Stimulated activated naive CD4-positive, alpha-beta T cell (primary cell): ENCODE measurements around the gene CTNNA3.

ENCODE experiments used
- DNase-seq, 6 experiments: peaks; one replicate each; lab custom pipeline; 2025; lab: John Stamatoyannopoulos, UW

The CTNNA3 gene

DNA sequence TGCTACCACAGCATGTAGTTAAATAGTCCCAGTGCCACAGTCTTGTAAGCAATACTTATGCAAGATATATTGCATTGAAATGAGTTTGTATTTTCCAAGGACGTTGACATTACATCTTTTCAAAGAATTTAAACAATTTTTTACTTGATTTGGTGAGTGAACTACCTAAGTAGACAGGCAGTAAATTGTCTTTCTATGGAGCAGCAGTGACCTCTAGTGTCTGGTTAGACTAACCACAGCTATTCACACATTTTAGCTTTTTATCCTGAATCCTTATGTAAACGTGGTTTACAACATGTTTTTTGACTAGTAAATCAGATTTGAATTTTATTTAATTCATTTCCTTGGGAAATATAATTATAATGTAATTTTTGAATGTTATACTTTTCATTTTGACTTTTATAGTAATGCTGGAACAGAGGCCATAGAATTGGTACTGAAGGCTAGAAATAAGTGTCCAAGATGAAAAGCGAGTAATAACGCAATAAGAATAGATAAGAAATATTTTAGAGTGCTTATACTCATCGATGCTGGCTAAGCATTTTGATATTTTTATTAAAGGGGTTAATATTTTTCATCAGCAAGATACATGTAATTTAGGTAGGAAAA is 764.6 kb downstream of the CTNNA3 start:
- no peak for DNase-seq

DNA sequence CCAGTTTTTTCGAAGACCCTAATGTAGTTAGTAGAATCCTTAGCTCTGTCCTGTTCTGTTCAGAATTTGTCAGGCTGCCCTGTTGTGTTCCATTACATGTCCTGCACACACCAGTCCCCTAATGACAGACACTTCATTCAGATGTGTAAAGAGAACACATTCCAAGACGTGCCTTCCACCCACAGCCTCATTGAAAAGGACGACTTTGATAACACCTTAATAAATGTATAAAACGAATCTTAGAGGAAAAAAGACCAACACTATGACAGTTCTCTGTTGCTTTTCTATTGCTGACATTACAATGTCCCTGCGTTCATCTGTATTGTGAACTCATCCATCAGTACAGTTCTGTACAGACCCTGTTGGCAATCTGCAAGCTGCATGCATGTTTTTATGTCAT is 766.6 kb downstream of the CTNNA3 start:
- no peak for DNase-seq

DNA sequence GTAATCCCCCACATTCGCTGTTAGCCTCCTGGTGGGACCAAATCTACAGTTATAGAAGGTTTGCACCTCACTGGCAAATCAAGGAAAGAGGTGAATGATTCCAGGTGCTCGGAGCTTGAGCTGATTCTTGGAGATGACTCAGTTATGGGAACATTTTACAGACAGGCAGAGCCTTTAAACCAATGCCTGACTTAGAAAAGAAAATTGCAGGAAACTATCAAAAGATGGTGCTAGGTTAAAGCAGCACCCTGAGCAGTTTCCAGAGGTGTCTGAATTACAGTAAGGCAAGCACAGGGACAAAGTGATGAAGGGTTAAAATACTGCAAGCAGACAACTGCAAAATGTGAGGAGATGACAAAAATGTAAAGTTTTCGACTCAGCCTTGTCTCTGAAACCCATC is 767.2 kb downstream of the CTNNA3 start:
- no peak for DNase-seq

DNA sequence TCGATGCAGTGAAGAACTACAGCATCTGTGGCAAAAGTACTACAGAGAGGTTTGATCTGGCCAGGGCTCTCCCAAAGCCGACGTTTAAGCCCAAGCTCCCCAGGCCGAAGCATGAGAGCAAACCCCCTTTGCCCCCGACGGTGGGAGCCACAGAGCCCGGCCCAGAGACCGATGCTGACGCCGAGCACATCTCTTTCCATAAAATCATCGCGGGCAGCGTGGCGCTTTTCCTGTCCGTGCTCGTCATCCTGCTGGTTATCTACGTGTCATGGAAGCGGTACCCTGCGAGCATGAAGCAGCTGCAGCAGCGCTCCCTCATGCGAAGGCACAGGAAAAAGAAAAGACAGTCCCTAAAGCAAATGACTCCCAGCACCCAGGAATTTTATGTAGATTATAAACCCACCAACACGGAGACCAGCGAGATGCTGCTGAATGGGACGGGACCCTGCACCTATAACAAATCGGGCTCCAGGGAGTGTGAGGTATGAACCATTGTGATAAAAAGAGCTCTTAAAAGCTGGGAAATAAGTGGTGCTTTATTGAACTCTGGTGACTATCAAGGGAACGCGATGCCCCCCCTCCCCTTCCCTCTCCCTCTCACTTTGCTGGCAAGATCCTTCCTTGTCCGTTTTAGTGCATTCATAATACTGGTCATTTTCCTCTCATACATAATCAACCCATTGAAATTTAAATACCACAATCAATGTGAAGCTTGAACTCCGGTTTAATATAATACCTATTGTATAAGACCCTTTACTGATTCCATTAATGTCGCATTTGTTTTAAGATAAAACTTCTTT is 767.8 kb downstream of the CTNNA3 start:
- no peak for DNase-seq

DNA sequence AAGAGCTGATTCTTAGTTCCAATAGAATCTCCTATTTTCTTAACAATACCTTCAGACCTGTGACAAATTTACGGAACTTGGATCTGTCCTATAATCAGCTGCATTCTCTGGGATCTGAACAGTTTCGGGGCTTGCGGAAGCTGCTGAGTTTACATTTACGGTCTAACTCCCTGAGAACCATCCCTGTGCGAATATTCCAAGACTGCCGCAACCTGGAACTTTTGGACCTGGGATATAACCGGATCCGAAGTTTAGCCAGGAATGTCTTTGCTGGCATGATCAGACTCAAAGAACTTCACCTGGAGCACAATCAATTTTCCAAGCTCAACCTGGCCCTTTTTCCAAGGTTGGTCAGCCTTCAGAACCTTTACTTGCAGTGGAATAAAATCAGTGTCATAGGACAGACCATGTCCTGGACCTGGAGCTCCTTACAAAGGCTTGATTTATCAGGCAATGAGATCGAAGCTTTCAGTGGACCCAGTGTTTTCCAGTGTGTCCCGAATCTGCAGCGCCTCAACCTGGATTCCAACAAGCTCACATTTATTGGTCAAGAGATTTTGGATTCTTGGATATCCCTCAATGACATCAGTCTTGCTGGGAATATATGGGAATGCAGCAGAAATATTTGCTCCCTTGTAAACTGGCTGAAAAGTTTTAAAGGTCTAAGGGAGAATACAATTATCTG is 768.6 kb downstream of the CTNNA3 start:
- DNase-seq = no peak

DNA sequence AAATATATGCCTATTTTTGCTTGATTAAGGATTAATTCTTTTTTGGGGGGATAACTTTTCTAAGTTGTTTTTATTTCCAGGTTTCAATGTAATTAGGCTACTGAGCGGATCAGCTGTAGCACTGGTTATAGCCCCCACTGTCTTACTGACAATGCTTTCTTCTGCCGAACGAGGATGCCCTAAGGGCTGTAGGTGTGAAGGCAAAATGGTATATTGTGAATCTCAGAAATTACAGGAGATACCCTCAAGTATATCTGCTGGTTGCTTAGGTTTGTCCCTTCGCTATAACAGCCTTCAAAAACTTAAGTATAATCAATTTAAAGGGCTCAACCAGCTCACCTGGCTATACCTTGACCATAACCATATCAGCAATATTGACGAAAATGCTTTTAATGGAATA is 769.2 kb downstream of the CTNNA3 start:
- DNase-seq = no peak

DNA sequence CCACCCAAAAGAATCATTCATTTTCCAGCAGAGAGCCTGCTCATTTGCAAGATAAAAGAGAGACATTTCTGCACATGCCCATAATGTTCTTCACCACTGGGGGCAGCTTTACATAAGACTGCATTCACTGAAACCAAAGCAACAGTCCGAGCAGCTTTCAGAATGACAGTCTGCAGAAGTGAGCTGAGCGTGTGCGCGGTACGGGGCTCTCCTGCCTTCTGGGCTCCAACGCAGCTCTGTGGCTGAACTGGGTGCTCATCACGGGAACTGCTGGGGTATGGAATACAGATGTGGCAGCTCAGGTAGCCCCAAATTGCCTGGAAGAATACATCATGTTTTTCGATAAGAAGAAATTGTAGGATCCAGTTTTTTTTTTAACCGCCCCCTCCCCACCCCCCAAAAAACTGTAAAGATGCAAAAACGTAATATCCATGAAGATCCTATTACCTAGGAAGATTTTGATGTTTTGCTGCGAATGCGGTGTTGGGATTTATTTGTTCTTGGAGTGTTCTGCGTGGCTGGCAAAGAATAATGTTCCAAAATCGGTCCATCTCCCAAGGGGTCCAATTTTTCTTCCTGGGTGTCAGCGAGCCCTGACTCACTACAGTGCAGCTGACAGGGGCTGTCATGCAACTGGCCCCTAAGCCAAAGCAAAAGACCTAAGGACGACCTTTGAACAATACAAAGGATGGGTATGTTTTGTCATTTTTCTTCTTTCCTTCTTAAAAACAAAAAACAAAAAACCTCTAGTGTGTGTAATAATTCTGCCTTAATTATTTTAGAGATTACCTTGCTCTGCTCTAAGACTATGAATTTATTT is 769.9 kb downstream of the CTNNA3 start, which contains the start of gene LRRTM3:
TSS of gene LRRTM3 (plus strand) at position 141 of the 820 bp plus-strand sequence.
- DNase-seq = peak in 2 of 6 experiments; percentile 2 to 5

DNA sequence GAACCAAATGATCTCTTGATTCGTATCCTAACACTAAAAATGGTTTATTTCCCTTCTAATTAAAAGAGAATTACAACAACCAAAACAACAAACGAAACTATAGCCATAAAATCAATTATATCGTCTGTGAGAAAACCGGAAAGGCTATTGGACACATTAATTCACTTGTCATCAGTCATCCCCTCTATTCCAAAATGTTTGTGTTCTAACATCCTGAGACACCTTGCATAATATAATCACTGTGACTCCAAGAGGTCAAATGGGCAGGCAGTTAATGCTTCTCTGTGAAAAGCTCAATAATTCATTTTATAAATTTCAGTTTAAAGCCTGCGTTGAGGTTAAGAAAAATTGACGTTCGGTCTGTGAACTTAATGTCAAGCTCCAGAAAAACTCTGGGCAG is 770.6 kb downstream of the CTNNA3 start:
- no peak for DNase-seq

DNA sequence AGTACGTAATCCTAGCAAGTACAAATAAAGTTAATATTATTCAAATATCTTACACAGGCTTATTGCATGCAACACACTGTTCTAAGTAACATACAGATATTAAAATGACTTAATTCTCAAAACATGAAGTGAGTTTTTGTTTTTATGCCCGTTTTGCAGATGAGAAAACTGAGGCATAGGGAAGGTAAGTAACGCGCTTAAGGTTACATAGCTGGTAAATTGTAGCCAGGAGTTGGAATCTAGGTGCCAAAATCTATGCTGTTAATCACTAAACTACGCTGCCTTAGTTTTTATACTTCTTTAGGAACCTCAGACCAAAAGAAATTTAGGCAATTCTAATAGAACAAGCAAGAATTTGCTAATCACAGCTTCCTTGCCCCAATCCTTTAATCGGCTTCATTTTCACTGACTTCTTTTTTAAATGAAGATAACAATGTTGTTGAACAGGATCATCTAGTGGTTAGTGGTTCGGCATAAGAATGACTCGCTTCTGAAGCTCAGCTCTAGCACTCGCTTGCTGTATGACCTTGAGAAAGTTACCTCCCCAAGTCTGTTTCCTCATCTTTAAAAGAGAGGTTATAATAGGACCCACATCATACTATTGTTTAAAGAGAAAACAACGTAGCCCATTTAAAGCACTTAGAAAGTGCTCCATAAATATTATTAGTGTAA is 771.2 kb downstream of the CTNNA3 start:
- no peak for DNase-seq

DNA sequence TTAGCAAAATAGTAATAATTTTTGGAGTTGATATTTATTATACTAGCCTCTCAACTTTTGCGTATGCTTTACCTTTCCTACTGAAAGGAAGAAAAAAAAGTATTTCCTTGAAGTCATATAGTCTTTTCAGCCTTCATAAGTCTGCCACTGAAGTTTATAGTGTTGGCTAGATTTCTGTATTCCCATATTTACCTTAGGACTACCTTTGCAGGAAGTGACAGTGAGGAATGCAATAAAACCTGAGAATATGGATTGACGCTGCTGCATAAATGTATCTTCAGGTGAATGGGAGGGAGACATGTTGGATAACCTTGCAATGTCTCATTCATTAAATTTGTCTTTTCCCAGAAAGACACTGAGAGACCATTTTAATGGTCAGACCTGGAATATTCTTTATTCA is 776.7 kb downstream of the CTNNA3 start:
- no peak for DNase-seq

DNA sequence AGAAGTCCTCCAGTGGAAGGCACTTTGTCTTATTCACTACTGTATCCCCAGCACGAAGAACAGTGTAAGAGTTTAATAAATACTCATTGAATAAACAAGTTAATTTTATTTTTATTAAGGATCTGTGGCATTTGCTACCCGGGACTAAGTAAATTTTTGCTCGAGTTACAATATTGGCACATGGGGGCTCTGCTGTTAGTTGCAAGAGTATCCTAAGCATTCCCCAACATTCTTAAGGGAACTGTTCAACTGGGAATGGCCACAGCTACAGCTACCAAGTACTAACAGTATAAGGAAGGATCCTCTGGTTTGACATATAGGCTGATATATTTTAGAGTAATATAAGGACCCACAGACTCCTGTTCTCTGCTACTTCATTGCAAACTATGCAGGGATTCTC is 778.9 kb downstream of the CTNNA3 start:
- DNase-seq = no peak

DNA sequence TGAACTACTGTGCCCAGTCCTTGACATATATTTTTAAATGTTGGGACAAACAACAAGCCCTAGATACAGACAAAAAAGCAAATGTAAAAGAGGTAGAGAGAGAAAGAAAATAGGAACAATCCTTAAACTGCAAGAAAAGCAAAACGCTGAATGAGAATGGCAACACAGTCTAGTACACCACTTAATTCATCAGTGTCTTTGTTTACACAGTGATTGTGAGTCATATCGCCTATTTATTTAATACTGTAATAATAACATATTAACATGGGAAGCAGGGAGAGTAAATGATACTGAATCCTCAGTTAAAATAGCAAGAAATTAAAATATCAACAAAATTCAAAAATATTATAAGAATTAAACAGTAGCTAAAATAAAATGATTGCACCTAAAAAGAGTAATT is 780.0 kb downstream of the CTNNA3 start:
- DNase-seq = no peak

DNA sequence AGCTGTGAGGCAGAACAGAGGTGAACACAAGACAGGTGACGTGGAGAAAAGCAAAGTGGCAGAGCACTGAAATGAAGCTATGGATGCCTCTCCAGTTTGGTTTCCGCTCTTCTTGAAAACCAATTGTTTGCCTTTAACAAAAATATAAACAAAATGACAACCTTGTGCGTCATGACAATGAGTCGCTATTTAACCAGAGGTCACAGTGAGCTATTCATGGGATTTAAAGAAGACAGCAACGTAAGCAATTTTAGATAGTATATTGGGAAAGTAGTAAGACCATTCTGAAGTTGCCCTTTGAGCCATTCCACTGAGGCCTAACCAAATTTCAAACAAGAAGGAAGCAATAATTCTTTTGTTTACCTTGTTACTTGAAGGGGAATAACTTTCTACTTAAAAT is 785.3 kb downstream of the CTNNA3 start:
- DNase-seq = no peak

DNA sequence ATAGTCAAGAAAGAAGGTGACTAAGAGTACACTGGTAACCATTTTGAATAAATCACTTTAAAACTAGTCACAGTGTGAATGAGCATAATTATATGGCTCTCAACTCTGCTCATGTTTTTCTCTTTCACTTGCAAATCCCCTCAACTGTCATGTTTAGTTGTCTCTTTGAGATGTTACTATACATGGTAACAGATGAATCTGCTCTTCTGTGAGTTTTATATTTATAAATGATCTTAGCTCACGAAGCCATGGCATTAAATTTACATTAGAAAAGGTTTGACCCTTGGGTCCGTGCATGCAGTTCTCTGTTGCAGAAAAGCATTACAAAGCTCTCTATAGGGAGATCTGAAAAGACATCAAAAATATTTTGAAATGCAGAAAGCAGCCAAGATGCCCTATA is 803.1 kb downstream of the CTNNA3 start:
- no peak for DNase-seq

DNA sequence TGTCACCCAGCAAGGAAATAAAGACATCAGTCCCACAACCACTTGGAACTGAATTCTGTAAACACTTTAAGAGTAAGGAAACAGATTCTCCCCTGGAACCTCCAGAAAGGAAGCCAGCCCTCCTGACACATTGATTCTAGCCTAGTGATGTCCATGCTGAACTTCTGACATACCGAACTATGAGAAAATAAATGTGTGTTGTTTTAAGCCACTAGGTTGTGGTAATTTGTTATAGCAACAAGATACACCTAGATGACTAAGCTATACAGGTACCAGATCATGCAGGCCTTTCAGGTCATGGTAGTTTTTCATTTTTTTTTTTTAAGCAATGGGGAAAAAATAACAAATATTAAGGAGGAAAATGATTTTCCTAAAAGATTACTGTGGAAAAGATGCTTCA is 807.8 kb downstream of the CTNNA3 start:
- DNase-seq = no peak

DNA sequence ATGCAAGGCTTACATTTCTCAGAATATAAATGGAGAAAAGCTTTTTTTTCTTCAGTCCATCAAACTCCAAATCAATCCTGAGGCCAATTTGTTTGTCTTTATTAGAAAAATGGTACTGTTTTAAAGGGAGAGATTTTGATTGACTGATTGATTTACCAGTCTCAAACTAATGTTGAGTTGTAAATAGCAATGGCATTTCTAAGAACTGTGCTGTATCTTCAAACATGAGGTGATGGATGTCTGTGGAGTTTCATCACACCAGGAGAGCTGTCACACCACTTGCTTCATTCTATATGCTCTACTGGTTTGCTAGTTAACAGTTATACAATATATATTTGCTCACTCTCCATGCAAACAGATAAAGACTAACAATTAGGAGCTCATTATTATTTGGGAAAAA is 809.1 kb downstream of the CTNNA3 start:
- no peak for DNase-seq

DNA sequence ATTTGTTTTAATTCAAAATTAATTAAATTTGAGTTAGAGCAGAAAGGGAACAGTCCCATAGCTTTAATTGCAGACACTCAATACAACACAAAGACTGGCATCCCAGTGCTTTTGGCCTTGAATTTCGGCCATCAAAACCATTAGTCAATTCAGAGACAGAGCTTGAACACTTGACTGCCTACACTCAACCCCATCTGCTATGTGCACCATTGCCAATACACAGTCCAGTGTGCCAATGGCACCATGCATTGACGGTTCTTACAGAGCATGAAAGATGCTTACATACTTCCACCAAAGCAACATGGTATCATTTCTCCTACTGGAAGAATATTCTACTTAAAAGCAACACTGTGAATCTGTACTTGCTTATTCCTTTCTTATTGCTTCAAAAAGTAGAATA is 813.7 kb downstream of the CTNNA3 start:
- no peak for DNase-seq

DNA sequence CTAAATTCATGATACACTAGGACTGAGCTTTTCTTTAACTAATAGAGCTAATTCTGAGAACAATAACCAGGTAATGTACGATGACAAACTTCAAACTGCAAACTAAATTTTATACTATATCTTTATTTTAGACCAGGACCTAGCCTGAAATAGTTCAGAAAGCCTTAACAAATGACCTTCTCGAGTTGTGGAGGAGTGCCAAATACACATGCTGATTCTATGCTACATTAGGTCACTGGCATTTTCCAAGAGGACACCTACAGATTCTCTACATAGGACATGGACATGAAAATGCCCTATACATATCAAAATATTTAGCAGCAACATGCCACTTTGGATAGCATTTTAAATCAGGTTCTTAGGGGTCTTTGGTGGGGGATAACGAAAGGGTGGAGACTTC is 814.2 kb downstream of the CTNNA3 start:
- no peak for DNase-seq

DNA sequence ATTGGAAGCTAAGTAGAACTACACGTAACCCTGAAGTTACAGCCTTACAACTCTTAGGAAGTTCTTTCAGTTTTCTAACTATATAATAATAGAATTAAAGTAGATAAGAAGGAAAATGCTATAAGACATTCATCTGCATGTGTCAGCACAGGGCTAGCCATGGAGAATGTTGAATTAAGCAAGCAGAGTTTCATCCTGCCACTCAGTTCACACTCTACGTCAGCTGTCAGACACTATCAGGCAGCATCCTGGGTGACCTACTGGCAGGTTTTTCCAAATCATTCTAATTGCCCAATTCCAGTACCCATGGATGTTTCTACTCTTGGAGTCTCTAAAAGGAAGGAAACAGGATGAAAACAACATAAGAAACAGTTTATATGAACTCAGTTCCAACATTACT is 815.2 kb downstream of the CTNNA3 start:
- no peak for DNase-seq

DNA sequence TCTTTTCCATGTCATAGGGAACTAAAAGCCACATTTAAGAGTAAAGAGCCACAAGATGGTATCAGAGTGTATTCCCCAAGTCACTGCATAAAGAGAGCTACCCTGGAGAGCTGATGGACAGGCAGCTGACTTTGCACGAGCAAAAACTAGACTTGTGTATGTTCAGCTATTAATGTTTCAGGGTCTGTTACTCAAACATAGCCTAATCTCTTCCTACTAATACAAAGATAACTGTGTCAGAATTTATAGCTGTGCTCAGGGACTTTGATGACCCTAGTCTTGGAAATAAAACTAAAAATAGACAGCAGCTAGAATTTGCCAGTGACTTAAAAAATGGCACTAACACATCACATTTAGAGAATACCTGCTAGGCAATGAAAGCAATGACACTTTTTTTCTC is 815.7 kb downstream of the CTNNA3 start:
- no peak for DNase-seq

DNA sequence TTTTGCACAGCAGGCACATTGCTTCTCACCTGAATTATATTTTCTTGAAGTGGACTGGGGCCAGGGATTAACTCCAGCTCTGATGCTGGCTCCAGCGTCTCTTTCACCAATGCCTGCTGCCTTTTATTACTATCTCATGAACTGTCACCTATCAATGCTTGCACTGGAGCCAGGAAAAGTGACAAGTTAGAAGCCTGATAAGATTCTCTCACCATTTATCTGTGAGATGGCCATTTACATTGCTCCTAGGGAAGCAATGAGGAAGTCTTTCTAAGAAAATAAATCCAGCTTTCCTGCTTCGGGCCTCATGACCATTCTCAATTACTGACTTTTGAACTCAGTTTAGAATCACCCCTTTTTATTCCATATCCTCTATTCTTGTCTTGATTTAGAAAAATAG is 818.6 kb downstream of the CTNNA3 start:
- no peak for DNase-seq

DNA sequence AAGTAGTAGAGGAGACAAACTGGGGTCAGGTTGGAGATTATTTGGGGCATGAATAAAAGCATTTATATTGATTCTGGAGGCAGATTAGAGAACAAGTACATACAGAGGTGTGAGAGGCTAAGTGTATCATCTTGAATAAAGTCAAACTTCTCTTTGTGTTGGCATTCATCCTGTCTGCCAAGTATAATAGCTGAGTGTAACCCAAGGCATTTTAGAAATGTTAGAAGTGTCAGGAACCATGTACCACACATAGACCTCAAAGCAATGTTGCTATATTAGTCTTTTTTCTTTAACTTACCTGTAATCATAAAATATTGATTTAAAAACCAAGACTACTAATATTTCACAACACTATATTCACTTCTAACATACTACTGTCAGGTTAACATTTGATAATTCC is 826.4 kb downstream of the CTNNA3 start:
- DNase-seq = no peak
